Activated CD8-positive, alpha-beta memory T cell treated with anti-CD3 and anti-CD28 coated beads for 36 hours (primary cell): ENCODE results near the gene MEN1. TPM values are rescaled to one million over a fixed set of nuclear protein-coding genes. Genes with fewer than 3 reads are reported as not detected.

Source experiments
- CTCF ChIA-PET: fragments of 350-600 bp; sonication (Branson Sonifier 250); formaldehyde crosslinking; loops from one replicate; lab custom pipeline; 2021; ENCODE audit warnings: antibody characterized with exemption; lab: Charles Lee
- POLR2A ChIA-PET: fragments of 350-600 bp; sonication (Branson Sonifier 250); formaldehyde crosslinking; loops from one replicate; lab custom pipeline; 2021; ENCODE audit warnings: antibody characterized with exemption; lab: Charles Lee
- total RNA-seq, 2 experiments: library from RNA; stranded (reverse); gene quantifications; one replicate each; pipeline ENCODE4 v1.2.3, GENCODE V29; 2021

The MEN1 gene
- total RNA-seq: 10 to 100 TPM; 43.3 to 47.4 TPM

DNA sequence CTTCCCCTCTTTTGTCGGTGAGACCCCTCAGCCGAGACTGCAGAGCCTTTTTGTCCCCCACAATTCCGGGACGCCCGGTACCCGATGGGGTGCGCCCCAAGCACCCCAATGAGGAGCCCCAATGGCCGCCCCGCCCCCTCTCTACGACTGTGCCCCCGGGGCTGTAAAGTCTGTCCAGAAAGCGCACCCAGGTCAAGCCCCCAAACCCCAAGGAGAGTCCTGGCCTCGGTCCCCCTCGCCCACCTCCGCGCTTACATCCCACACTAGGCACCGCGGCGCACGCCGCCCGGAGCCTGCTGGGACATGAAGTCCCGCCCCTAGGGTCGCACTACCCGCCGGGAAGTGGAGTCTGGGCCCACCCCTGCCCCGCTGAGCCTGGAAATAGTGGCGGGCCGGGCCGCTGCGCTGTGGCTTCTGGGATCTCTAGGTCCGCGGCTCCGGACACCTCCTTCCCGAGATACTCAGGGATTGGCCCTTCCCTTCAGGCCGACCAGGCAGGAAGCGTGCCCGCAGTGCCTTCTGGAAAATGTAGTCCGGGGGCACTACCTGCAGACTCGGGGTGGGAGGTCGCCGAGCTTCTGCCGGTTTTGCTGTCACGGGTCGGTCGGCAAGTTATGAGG, at the start of gene MEN1:
TSS of gene MEN1 (minus strand) at position 281 of the 620 bp plus-strand sequence. CDS start 442 bp downstream, outside the sequence.
- ChIA-PET POLR2A (interaction anchor here (0.6 kb wide), 1 partner anchor 721 kb away, joined by 3 read pairs; no protein-coding TSS in a partner anchor), CTCF (interaction anchor here (0.7 to 1.7 kb wide), 6 partner anchors 23 to 122 kb away, joined by 3 to 6 read pairs (median 4); partner anchors contain the start of gene CDC42BPG)

DNA sequence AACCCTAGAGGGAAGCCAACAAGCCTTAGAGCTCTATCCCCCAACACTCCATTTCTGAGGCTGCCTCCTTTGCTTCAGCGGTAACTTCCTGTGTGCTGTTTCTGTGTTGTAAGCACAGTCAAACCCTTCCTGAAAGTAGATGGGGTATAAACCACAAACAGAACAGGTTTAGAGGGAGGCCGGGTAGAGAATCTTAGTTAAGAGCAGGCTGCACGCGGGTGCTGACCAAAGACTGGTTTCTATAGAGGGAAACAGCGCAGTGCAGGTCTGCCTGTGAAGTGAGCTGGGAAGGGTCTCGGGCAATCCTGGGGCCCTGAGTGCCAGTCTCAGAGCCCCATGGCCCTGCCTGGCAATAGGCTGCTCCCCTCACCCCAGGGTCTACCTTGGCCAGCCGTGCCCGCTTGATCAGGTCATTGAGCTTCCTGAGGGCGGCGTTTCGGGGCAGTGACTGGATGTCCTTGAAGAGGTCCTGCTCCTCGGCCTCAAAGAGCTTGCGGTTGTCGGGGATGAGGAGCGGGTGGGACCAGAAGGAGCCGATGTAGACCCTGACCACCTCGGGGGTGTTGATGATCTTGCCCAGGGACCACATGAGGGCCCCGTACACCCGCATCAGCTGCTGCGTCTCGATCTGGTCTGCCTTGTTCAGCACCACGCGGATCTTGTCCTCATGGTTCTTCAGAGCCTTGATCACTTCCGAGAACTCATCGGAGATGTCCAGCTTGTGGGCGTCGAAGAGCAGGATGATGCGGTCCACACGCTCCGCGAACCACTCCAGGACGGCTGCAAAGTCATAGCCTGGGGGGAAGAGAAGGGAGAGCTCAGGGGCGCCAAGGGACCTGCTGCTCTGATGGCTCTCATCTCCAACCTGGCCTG, 49.4 kb upstream of the MEN1 start:
- POLR2A ChIA-PET: interaction anchor here (0.5 to 10.0 kb wide), 14 partner anchors 9 to 639 kb away, joined by 3 to 161 read pairs (median 3); partner anchors contain the start of genes EHD1, FAU, MRPL49 and SF1
- CTCF ChIA-PET: interaction anchor here (1.2 to 27.3 kb wide), 6 partner anchors 6 to 112 kb away, joined by 4 to 475 read pairs (median 106); partner anchors contain the start of genes CDC42BPG, EHD1 and MAJIN

DNA sequence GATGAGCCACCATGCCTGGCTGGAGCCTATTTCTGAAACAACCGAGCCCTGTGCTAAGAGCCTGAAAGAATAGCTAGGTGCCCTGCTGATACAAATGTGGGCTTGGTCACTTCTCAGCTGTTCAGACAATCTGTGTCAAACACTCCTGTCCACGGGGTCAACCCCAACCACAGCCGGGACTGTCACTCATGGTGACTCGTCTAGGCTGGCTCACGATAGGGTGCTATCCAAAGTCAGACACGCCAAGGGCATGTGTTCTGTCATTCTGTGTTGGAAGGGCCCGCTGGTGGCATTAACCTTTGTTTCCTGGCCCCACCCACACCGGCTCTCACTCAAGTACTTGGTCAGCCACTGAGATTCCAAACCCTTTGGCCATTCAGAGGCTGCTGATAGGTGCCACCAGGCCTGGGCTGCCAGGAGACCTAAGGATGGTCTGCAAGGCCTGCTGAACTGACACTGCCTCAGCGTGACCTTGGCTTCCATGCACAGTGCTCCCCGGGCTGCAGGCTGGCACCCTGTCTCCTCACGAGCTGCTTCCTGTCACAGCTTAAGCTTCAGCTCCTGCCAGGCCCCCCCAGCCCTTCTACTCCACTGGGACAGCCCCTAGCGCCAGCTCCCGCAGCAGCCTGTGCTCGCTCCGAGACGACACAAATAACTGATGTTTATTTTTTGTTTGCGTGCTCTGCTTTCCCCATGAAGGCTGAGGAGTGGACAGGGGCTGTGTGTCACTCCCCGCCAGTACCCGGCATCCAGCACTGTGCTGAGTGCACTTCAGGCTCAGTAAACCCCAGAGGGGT, 48.3 kb upstream of the MEN1 start:
- ChIA-PET POLR2A (interaction anchor here (0.6 to 10.0 kb wide), 9 partner anchors 8 to 263 kb away, joined by 3 to 161 read pairs (median 5); partner anchors contain the start of genes EHD1, FAU, MRPL49 and SF1), CTCF (interaction anchor here (3.8 to 27.3 kb wide), 5 partner anchors 5 to 34 kb away, joined by 33 to 475 read pairs (median 123); partner anchors contain the start of genes CDC42BPG and EHD1)

DNA sequence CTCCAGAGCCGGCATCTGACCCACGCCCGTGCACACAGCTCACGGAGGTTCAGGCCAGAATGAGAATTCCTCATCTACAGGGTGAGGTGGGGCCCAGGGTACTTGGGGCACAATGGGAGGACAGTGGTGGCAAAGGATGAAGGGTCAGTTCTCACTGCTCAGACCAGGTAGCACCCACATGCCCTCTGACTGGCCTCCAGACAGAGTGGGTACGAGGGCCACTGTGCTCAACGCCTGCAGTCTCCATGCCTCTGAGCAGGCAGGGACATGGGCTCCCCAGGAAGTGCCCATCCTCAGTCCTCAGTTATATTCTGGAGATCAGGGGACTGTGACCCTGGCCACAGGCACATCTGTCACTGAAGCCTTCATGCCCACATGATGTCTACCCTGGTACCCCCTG, 47.1 kb upstream of the MEN1 start:
- ChIA-PET POLR2A (interaction anchor here (0.6 to 10.0 kb wide), 2 partner anchors 19 to 80 kb away, joined by 3 to 161 read pairs; partner anchors contain the start of gene EHD1), CTCF (interaction anchor here (0.6 to 27.3 kb wide), 5 partner anchors 7 to 72 kb away, joined by 3 to 475 read pairs (median 123); partner anchors contain the start of genes CDC42BPG and EHD1)

DNA sequence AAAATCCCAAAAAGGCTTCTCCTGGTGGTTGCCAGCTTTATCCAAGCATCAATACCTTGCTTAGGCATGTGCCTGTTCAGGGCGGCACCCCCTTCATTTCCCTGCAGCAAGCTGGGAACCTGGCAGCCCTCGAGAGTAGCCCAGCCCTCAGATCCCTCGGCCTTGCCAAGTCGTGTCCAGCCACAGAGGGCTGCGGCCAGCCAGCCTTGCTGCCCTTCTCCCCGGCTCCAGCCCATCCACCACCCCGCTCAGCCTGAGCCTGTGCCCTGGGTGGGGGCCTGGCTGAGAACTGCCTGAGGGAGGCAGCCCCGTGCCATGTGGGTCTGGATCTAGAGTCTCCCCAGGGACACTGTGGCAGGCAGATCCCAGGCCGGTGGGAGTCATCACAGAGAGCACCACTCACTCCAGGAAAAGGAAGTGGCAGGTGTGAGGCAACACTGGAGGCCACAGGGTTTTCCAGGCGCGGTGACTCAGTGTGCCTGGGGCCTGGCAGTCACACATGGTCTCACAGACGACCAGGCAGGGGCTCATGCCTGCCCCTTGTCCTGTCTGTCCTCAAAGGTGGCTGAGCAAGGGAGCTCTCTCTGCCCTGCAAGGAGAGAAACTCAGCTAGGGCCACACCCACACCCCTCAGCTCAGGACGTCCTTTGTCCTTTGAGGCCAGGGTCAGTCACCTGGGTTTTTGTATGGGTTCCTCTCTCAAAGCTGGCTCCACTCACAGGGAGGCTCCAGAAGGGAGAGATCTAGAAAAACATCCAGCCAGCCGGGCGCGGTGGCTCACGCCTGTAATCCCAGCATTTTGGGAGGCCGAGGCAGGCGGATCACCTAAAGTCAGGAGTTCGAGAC, 46.3 kb upstream of the MEN1 start:
- ChIA-PET POLR2A (interaction anchor here (1.5 kb wide), 1 partner anchor 8 kb away, joined by 5 read pairs; no protein-coding TSS in a partner anchor), CTCF (interaction anchor here (7.9 to 27.3 kb wide), 4 partner anchors 8 to 36 kb away, joined by 89 to 475 read pairs (median 247); partner anchors contain the start of genes CDC42BPG and EHD1)

DNA sequence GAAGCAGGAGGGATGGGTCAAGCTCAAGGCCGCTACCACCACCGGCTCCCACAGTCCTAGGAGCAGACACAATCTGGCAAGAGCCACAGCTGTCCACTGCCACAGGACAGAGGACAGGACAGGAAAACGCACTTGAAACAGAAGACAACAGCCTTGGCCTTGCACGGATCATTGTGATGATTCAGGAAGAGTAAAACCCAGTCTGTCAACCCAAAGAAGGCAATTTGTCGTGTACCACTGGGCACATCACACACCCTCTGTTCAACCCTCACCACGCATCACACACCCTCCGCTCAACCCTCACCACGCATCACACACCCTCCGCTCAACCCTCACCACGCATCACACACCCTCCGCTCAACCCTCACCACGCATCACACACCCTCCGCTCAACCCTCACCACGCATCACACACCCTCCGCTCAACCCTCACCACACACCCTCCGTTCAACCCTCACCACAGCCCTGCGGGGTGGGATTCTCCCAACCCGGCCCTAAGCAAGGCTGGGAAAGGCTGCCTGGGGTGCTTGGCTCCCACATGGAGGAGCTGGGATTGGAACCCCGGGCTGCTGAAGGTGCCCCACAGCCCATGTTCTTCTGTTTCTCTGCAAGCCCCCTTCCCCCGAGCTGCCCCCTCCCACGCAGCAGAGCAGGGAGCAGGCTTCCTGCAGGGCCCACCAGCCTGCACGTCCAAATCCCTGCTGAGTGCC, 45.4 kb upstream of the MEN1 start:
- CTCF ChIA-PET: interaction anchor here (7.9 to 27.3 kb wide), 4 partner anchors 9 to 37 kb away, joined by 89 to 475 read pairs (median 247); partner anchors contain the start of genes CDC42BPG and EHD1
- POLR2A ChIA-PET: interaction anchor here (1.1 to 1.5 kb wide), 3 partner anchors 8 to 13 kb away, joined by 5 to 7 read pairs (median 5); no protein-coding TSS in a partner anchor

DNA sequence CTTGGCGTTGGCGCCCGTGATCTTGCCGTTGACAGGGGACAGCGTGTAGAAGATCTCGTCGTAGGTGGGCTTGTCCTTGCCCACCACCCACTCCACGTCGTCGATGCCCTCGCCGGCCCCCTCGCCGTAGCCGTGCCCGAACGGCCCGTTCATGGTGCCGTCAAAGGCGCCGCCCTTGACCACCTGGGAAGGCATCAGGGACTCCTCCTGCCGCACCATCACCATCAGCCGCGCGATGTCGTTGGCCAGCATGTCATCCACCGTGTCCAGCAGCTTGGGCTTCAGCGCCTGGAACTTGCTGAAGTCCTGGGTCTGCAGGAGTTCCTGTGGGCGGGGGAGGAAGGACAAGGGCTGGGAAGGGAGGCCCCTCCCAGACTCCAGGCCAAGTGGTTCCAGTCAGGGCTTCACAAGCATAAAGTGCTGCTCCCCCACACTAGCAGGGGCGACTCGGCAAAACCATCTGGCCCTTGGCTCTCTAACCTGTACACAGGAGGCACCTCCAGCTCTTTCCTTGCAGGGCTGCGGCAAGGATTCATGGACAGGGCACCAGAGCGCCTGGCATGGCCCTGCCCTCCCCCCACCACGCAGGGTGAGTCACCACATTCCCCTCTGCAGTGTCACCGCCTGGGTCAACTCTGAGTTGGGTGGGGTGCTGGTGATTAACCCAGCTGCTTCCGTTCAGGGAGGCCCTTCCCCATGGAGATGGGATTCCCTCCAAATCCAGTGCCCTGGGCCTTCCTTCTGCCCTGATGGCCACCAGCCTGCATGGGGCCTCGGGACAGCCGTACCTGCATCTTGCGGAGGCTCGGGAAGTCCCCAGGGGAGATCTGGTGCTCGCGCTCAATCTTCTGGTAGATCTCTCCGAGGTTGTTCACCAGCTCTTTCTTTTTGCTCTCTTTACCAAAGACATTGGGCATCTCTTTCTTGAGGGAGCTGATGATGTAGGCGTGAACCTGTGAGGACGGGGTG, 44.5 kb upstream of the MEN1 start:
- CTCF ChIA-PET: interaction anchor here (1.9 to 27.3 kb wide), 5 partner anchors 8 to 38 kb away, joined by 7 to 475 read pairs (median 123); partner anchors contain the start of genes CDC42BPG and EHD1

DNA sequence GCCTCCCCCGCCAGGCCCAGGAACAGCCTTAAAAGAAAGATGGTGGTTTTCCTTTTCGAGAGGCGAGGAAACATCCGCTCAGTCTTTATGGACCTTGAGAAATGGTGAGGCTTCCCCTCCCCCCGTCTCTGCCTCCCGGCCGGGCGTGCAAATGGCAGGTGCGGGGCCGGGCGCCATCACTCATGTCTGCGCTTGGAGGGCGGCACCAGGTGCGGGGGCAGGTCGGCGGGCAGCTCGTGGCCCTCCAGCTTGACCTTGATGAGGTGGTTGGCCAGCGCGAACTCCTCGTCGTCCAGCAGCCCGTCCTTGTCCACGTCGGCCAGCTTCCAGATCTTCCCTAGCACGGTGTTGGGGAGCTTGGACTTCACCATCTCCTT, 43.8 kb upstream of the MEN1 start:
- POLR2A ChIA-PET: interaction anchor here (1.2 to 1.5 kb wide), 3 partner anchors 12 to 24 kb away, joined by 6 to 7 read pairs (median 7); partner anchors contain the start of gene EHD1
- CTCF ChIA-PET: interaction anchor here (1.9 to 27.3 kb wide), 4 partner anchors 9 to 39 kb away, joined by 7 to 475 read pairs (median 230); partner anchors contain the start of genes CDC42BPG and EHD1

More for the DNA sequence above, 44.5 kb upstream of the MEN1 start:
- POLR2A ChIA-PET: interaction anchor here (0.9 to 1.5 kb wide), 4 partner anchors 9 to 23 kb away, joined by 3 to 7 read pairs (median 5); partner anchors contain the start of gene EHD1

DNA sequence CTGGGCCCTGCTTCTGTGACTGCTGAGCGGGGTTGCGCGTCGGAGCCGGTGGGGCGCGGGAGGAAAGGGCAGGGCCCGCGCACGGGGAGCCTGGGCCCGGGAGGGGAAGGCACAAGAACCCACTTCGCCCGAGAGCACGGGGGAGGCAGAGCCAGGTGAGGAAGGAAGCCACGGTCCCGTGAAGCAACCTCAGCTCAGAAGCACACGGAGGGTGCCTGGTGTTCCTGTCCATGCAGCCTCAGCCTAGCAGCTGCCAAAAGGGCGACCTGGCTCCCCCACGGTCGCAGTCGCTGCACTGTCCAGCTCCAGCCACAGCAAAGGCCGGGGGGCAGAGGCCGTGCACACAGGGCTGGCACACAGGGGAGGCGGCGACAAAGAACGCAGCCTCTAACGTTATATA, 43.4 kb upstream of the MEN1 start:
- CTCF ChIA-PET: interaction anchor here (1.3 to 27.3 kb wide), 5 partner anchors 9 to 259 kb away, joined by 4 to 475 read pairs (median 89); partner anchors contain the start of genes CDC42BPG and EHD1
- POLR2A ChIA-PET: interaction anchor here (0.9 to 1.8 kb wide), 6 partner anchors 8 to 31 kb away, joined by 3 to 7 read pairs (median 6); partner anchors contain the start of gene EHD1

DNA sequence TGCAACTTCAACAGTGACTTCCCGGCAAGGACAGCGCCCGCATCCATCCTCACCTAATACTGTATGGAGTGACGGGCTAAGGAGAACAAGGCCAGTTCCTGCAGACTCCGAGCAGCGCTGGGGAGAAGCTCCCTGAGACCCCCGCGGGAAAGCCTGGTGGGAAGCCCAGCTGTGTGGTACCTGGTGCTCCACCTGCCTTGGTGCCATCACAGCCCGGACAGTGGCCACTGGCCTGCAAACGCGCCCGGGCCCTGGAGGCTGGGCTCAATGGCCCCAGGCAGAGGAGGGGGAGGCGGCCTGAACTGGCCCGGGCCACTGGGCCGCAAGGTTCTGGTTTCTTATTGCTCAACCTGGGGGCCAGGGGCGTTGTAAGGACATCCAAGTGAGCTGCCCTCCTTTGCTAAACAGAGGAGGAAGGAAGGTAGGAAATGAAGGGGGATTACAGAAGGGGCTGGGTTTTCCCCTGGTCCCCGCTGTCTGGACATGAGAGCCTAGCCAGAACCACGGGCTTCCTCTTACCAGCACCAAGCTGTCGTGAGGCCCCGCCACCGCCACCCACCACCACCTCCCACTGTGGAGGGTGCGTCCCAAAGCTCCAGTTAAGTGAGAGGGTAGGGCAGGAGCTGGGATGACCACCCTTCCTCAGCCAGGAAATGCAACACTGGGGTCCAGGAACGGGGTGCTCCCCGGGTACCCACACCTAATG, 42.6 kb upstream of the MEN1 start:
- POLR2A ChIA-PET: interaction anchor here (0.9 to 1.8 kb wide), 6 partner anchors 8 to 32 kb away, joined by 3 to 7 read pairs (median 6); partner anchors contain the start of gene EHD1
- CTCF ChIA-PET: interaction anchor here (1.3 to 27.3 kb wide), 5 partner anchors 8 to 260 kb away, joined by 4 to 475 read pairs (median 89); partner anchors contain the start of genes CDC42BPG and EHD1

DNA sequence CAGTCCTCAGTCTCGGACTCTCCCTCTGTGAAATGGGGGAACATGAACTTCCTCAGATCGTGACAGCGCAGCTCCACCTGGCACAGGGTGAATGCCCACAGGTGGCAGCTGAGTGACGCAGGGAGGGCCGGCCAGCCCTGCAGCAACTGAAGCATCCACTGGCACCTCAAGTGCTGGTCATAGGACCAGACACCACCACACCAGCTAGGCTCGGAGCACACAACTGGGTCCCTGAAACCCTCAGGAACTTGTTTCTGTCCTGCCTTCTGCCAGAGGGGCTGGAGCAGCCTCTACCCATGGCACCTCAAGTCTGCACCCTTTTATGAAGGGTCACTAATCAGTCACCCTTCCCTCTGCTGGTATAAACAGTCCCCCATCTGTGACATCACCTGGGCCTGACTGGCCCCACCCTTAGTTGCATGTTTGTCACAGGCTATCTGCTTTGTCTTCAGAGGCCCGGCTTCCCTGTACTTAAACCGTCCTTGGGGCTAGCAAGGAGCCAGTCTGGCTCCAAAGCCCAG, 41.5 kb upstream of the MEN1 start:
- CTCF ChIA-PET: interaction anchor here (2.0 to 27.3 kb wide), 4 partner anchors 13 to 162 kb away, joined by 5 to 475 read pairs (median 230); partner anchors contain the start of genes ARL2 and EHD1
- POLR2A ChIA-PET: interaction anchor here (0.6 to 1.8 kb wide), 6 partner anchors 8 to 42 kb away, joined by 3 to 6 read pairs (median 4); no protein-coding TSS in a partner anchor

DNA sequence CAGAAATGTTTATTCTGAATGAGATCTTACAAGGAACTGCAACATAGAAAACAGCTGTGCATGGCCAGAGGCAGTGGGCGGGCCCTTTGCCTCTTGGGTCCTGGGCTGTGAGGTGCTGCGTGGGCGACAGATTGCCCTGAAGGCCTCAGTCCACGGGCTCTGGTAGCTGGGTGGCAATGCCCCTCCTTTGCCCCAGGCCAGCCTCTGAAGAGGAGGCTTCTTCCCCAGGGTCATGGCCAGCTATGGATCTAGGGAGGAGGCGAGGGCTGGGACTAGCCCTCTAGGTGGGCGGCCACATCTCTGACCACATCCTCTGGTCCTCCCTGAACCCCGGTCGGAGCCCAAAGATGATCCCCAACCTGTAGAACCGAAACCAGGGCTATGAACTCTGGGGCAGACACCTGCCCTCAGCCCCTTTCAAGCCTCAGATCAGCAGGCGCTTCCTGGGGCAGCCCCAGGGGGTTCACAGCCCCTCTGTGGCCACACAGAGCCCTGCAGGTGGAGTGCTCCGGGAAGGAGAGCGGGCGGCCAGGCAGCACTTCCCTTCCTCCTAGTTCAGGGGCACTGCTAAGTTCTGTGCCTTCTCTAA, 40.7 kb upstream of the MEN1 start:
- ChIA-PET POLR2A (interaction anchor here (0.6 to 4.4 kb wide), 8 partner anchors 9 to 43 kb away, joined by 3 to 20 read pairs (median 4); partner anchors contain the start of gene EHD1), CTCF (interaction anchor here (2.0 to 27.3 kb wide), 4 partner anchors 14 to 163 kb away, joined by 5 to 475 read pairs (median 230); partner anchors contain the start of genes ARL2 and EHD1)
